Hindlimb muscle (tissue), 1 donor: ENCODE measurements around the gene CADM1. TPM values are rescaled to one million over a fixed set of nuclear protein-coding genes. Genes with fewer than 3 reads are reported as not detected.

Experiments
- DNase-seq: peaks from one replicate; pipeline ENCODE4 v3.0.0-alpha.2; 2013
- polyA plus RNA-seq: library from polyadenylated mRNA; unstranded; fragments of 120-200 nt; gene quantifications from one replicate; pipeline ENCODE4 v1.2.1, GENCODE V29; 2013; ENCODE audit not compliant: insufficient read length

Gene CADM1
- polyA plus RNA-seq, 1 donor = 23.1 TPM

DNA sequence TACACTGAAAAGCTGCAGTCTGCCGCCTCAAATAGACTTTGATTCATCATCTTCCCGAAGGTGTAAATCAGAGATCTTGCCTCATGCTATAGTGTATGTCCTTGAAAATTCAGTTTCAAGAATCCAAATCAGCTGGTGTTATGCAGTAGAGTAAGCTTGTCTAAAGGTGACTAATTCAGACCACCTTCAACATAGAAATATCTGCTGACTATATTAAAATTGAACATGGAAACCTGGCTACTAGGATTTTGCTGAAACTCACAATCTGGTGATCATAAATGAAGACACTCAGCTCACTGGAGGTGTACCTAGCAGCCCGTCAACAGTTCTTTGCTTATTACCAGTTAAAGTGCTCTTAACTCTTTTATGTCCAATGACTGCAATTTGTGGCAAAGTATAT lies 266.6 kb downstream of the CADM1 start:
- DNase-seq = no peak

DNA sequence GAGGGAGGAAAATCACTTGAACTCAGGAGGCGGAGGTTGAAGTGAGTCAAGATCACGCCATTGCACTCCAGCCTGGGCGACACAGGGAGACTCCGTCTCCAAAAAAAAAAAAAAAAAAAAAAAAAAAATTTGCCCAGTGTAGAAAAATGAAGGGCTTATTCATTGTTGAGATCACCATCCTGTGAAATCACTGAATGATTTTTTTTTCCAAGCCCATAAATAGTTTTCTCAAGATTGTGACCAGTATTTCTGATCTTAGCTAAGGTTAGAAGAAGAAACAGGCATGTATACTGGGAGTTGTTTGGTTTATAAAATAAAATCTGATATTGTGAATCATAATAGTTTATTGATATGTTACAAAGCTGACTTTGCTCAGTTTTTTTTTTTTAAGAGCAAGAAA lies 269.4 kb downstream of the CADM1 start:
- no peak for DNase-seq

- no peak for DNase-seq
These were observed 277.7 kb downstream of the CADM1 start for GRCh38 chr11:115226556-115226955.

DNA sequence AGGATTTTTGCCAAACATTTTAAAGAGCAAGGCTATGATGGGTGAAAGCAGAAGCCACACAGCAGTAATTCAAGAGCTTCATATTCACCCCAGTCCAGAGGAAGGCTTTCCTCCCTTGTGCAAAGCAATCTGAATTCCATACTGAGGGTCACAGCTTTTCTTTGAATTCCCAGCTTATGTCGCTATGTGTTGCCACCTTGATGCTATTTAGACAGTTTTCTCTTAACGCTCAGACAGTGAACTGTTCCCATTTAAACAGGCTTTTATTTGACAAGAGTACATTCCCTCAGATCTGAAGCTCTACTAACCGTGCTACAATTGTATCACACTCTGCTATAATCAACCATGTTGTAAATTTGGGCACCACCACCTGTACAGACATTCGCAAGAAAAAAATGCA lies 279.7 kb downstream of the CADM1 start:
- no peak for DNase-seq

DNA sequence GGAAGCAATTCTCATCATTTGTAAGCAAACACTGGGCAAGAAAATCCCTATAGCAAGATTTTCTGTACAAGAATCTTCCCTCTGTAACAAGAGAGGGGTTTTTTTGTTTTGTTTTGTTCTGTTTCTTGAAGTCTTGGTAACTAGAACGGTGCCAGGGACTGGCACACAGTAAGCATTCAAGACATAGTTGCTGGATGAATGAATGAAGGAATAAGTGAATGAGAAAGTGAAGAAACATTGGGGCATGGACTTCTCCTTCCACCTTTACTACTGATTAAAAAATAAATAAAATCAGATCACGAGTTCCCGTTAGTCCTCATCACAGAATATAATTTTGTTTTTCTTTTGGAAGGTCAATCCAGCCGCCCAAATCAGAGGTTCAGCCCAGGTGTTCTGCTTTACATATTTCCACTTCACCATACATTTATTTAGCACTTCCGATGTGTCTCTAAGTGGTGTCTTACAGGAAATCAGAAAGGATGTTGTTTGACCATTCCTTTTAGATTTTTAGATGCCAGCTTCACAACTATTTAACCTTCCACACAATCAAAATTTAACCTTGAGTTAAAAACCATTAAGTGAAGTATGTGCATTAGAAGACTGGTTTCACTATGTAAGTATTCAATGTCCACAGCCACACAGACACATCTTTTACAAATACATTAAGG lies 281.2 kb downstream of the CADM1 start:
- DNase-seq = no peak

DNA sequence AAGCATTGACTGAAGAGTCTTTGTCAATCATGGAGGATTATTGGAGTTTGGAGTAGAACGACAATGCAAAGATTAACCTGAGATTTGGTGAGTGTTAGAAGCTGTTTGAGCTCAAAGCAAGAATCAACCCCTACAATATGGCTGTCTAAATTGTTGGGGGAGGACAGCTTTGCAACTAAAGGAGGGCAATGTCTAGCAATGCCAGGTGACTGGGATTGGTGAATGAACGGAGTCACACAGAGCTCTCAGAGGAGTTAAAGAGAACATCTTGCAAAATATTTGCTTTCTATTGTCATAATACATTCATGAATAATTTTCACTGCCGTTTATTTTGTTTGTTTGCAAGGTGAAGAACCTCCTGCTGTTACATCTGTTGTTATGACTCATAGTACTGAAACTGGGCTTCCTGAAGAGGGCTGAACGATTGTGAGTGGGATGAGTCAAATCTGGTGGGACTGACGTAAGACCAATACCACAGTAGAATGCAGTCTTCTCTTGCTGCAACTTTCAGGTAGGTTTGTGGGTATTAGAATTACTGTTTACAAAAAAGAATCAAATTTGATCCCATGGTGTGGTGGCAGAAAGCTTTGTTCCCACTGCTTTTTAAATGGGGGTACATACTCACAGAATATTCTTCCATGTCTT lies 281.9 kb downstream of the CADM1 start:
- DNase-seq = no peak

- DNase-seq = no peak
These were observed 282.6 kb downstream of the CADM1 start for GRCh38 chr11:115221461-115222069.

- DNase-seq = no peak
These were observed 283.3 kb downstream of the CADM1 start for GRCh38 chr11:115220911-115221310.

DNA sequence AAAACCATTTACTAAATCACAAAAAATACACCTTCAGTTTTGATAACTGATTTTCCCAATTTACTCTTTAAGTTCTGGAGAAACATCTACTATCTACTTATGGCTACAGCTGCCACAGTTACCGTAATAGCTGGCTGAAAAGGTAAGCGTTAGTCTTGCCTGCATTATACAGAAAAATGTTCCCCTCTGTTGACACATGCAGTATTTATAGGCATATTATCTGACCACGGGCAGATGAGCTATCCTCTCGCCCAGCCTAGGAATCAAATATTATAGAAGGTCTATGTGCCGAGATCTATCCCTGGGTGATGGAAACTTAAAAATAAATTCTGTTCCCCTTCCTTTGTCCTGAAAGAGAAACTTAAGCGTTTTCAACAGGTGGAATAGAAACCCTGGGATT lies 283.8 kb downstream of the CADM1 start:
- DNase-seq = no peak

DNA sequence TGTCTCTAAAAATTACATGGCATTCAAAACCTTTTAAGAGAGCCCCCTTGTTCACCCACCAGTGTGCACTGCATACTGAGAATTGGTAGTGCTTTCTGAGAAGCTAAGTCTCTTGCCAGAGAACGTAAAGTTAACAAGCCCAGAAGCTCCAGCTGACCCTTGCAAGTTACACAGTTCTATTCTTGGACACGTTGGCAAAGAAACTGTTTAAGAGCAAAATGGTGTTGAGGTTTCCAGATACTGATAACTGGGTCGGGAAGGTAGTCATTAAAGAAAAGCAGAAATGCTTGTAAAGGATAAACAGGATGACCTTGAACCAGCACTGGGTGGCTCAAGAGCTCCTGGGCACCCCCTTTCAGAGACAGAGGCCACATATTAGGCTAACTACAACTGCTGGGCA lies 284.8 kb downstream of the CADM1 start:
- DNase-seq = no peak

- DNase-seq = no peak
These were observed 286.4 kb downstream of the CADM1 start for GRCh38 chr11:115217726-115218311.

DNA sequence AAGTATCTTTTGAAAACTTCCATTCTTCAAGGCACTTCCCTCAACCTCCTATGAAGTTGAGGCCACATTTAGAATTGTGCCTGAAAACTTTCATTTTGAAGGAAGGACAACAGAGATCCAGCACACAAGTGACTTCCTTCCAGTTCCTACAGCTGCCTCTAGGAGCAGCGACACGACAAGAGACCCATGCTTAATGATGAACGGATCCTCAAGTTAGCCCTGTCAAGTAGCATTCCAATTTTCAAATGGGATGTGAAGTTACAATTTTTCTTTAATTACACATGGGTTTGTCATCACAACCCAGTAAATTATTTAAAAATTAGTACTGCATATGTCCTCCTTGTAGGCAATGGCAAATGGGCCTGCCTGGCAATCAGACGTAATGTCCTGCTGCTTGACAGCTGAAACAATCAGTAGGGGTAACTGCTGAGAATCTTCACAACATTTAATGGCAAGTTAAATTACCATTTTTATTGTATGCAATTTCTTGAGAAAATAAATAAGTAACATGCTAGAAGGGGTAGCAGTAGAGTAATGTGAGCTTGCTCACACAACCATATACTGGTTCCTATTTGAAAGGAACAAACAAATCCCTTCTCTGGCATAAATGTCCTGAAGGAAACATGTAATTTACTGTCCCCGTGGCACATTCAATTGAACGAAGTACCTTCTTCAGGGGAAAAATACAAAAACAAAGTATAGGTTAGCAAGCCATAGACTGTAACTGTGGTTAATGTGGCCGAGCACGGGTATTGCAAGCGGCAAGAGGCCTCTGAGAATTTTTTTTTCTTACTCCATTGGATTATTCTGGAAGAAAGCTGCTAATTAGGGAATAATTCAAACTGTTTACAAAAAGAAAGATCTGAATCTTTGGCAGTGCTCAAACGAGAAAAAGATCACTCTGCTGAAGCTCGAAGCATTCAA lies 288.3 kb downstream of the CADM1 start:
- DNase-seq = no peak

GRCh38 chr11:115214644-115215234 lies 289.5 kb downstream of the CADM1 start:
- no peak for DNase-seq

DNA sequence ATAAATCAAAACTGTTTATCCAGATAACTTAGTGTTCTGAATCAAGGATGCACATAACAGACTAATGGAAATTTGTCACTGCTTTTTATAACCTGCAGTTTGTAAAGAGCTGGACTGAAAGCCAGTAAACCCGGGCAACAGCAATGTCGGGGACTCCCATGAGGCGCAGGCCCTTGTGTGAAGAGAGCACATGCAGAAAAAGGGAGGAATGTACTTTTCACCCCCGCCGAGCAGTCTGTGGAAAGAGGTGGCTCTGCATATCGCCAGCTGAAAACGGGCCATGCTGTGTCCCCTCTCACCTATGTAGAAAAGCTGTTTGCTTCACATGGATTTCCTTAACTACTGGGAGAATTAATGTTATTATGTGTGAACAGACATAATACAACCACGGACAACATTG lies 291.2 kb downstream of the CADM1 start:
- DNase-seq = no peak

DNA sequence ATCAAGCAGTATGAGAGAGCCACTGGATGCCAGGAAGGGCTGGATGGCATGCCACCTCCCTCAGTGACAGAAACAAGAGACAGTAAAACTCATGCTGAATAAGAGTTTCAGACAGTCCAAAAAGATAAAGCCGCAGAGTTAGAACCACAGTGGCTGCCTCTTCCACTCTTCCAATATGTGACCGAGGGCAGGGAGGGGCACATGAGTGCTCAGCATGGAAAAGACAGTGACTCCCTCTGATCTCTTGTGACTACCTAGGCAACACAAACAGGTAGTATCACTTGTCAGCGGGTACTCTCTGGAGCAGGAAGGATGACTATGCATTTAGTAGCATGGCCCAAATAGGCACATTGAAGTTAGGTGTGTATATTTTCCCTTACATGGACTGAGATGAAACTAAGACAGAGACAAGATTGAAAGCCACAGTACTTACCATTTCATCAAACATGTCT lies 295.4 kb downstream of the CADM1 start:
- no peak for DNase-seq

DNA sequence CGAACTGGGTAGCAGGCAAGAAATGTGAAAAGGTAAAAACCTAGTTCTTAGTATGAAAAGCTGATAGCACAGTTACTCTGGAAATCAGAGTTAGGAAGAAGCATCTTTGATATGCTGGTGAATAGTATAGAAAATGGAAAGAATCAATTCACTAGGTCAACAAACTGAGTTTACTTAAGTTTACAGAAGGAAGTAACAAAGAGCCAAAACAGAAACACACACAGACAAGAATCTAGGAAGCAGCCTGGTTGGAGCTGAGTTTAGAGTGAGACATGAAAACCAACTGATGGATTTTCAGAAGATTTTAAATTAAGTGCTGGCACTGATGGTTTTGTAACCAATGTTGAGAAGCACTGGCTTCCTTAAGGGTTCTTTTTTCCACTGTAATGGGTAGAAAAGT lies 296.3 kb downstream of the CADM1 start:
- DNase-seq = no peak

DNA sequence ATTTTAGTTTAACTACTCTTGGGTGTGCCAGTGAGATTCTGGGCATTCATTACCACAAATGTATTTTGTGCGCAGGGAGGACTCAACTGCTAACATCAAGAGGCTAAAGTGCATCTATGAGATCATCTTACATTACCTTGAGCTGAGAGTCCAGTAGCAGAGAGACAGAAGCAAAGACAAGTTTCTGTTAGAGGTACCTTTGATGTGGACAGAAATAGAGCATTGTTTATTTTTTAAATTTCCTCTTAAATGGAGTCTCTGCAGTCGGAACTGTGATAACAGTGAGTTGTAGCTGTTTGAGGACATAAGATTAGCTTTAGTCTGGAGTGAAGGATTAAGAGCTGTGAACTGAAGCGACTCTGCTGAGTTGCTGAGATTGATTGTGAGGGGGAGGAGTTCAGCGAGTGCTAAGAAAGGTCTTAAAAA lies 297.0 kb downstream of the CADM1 start:
- DNase-seq = no peak

GRCh38 chr11:115206365-115207022 lies 297.7 kb downstream of the CADM1 start:
- no peak for DNase-seq

- no peak for DNase-seq
These were observed 301.2 kb downstream of the CADM1 start for GRCh38 chr11:115202900-115203552.

DNA sequence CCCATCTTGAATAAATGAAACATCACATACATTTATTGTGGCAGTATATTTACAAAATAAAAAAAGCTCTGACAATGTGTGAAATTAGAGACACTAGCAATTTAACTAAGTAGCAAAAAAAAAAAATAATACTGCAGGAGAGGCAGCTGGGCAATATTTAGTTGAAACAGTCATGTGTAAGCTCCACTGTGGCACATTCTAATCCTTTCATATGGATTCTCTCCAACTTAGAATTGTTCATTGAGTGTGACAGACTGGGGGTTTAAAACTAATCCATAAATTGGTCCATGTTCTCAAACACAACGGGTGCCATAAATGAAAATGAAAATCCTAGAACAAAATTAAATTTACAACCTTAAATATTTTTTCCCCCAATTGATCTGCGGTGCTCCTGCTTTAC lies 302.1 kb downstream of the CADM1 start:
- no peak for DNase-seq
